Measurements from ENCODE around the gene DENND4B. TPM values are rescaled to one million over a fixed set of nuclear protein-coding genes. Genes with fewer than 3 reads are reported as not detected.

Gene DENND4B
- total RNA-seq, 1 experiment from 2014 or later: 5.9 TPM

- DNase-seq (ENCODE audit: low read depth): no peak
Measured at GRCh38 chr1:153970346-153970745, 23.8 kb upstream of the DENND4B start.

GRCh38 chr1:153968972-153969371 is 22.5 kb upstream of the DENND4B start:
- DNase-seq (ENCODE audit: low read depth): no peak

GRCh38 chr1:153968408-153968807 is 21.9 kb upstream of the DENND4B start:
- no peak for DNase-seq (ENCODE audit: low read depth)

- DNase-seq (ENCODE audit: low read depth): no peak
Measured at GRCh38 chr1:153968000-153968363, 21.5 kb upstream of the DENND4B start.

GRCh38 chr1:153967107-153967999 is 20.8 kb upstream of the DENND4B start, which contains the start of gene CREB3L4:
CREB3L4 (plus strand) TSS chr1:153967902; CDS start chr1:153968526, 624 bp downstream.
- peak; percentile 96 for DNase-seq (ENCODE audit: low read depth)

GRCh38 chr1:153963850-153964331 is 17.4 kb upstream of the DENND4B start:
- DNase-seq (ENCODE audit: low read depth): peak; percentile 65

- DNase-seq (ENCODE audit: low read depth): peak; percentile 93
Measured at GRCh38 chr1:153963030-153963849, 16.7 kb upstream of the DENND4B start, which contains the start of gene SLC39A1. SLC39A1 (minus strand) TSS chr1:153963537; CDS start chr1:153962715, 822 bp downstream.

GRCh38 chr1:153962088-153963029 is 15.8 kb upstream of the DENND4B start:
- peak; percentile 65 for DNase-seq (ENCODE audit: low read depth)

GRCh38 chr1:153961421-153961820 is 14.9 kb upstream of the DENND4B start:
- DNase-seq (ENCODE audit: low read depth): no peak

GRCh38 chr1:153960206-153960605 is 13.7 kb upstream of the DENND4B start:
- no peak for DNase-seq (ENCODE audit: low read depth)

GRCh38 chr1:153959454-153959853 is 12.9 kb upstream of the DENND4B start:
- no peak for DNase-seq (ENCODE audit: low read depth)

GRCh38 chr1:153958961-153959260 is 12.4 kb upstream of the DENND4B start:
- no peak for DNase-seq (ENCODE audit: low read depth)

- peak; percentile 97 for DNase-seq (ENCODE audit: low read depth)
Measured at GRCh38 chr1:153958111-153958960, 11.8 kb upstream of the DENND4B start, which contains the start of gene CRTC2. CRTC2 (minus strand) TSS chr1:153958612; CDS start chr1:153958497, 115 bp downstream.

- DNase-seq (ENCODE audit: low read depth): no peak
Measured at GRCh38 chr1:153957744-153958110, 11.2 kb upstream of the DENND4B start.

GRCh38 chr1:153956997-153957715 is 10.6 kb upstream of the DENND4B start:
- no peak for DNase-seq (ENCODE audit: low read depth)

- no peak for DNase-seq (ENCODE audit: low read depth)
Measured at GRCh38 chr1:153954826-153955225, 8.3 kb upstream of the DENND4B start.

GRCh38 chr1:153953859-153954365 is 7.4 kb upstream of the DENND4B start:
- DNase-seq (ENCODE audit: low read depth): no peak

- DNase-seq (ENCODE audit: low read depth): no peak
Measured at GRCh38 chr1:153951801-153952200, 5.3 kb upstream of the DENND4B start.

GRCh38 chr1:153951183-153951582 is 4.7 kb upstream of the DENND4B start:
- no peak for DNase-seq (ENCODE audit: low read depth)
